NCI-H748 (cell line): ENCODE measurements around the gene CAMSAP1.
"Not testable (repeated sequence)": the region's sequence is repeated elsewhere in the genome, so short reads cannot be mapped to it uniquely, and the experiment has no call there.

Experiments used
- DNase-seq: peaks from one replicate; lab custom pipeline; 2025; ENCODE audit not compliant: unreplicated experiment; lab: John Stamatoyannopoulos, UW

Gene CAMSAP1

GRCh38 chr9:135907431-135908092 is at the start of gene CAMSAP1:
CAMSAP1 (minus strand) TSS chr9:135907546; CDS start chr9:135907159, 387 bp downstream.
- DNase-seq, result peak; percentile 93

- DNase-seq, result no peak
Measured at GRCh38 chr9:135956802-135957174, 49.4 kb upstream of the CAMSAP1 start.

- no peak for DNase-seq
Measured at GRCh38 chr9:135955934-135956801, 48.8 kb upstream of the CAMSAP1 start.

GRCh38 chr9:135952664-135953206 is 45.4 kb upstream of the CAMSAP1 start:
- no peak for DNase-seq

GRCh38 chr9:135951889-135952663 is 44.7 kb upstream of the CAMSAP1 start:
- peak; percentile 85 for DNase-seq

- not testable (repeated sequence) for DNase-seq
Measured at GRCh38 chr9:135951310-135951709, 44.0 kb upstream of the CAMSAP1 start.

GRCh38 chr9:135950841-135951240 is 43.5 kb upstream of the CAMSAP1 start:
- not testable (repeated sequence) for DNase-seq

- DNase-seq, result no peak
Measured at GRCh38 chr9:135950135-135950682, 42.9 kb upstream of the CAMSAP1 start.

- no peak for DNase-seq
Measured at GRCh38 chr9:135949501-135950134, 42.3 kb upstream of the CAMSAP1 start.

GRCh38 chr9:135948968-135949367 is 41.6 kb upstream of the CAMSAP1 start:
- DNase-seq, result no peak

GRCh38 chr9:135948446-135948845 is 41.1 kb upstream of the CAMSAP1 start:
- DNase-seq, result no peak

- no peak for DNase-seq
Measured at GRCh38 chr9:135947582-135947981, 40.2 kb upstream of the CAMSAP1 start.

GRCh38 chr9:135947105-135947504 is 39.8 kb upstream of the CAMSAP1 start:
- not testable (repeated sequence) for DNase-seq

- DNase-seq, result no peak
Measured at GRCh38 chr9:135946392-135946994, 39.1 kb upstream of the CAMSAP1 start.

GRCh38 chr9:135945969-135946368 is 38.6 kb upstream of the CAMSAP1 start:
- DNase-seq, result no peak

GRCh38 chr9:135944444-135945252 is 37.3 kb upstream of the CAMSAP1 start:
- DNase-seq, result no peak

- not testable (repeated sequence) for DNase-seq
Measured at GRCh38 chr9:135943604-135944003, 36.3 kb upstream of the CAMSAP1 start.

GRCh38 chr9:135941288-135941995 is 34.1 kb upstream of the CAMSAP1 start:
- DNase-seq, result no peak
